GM08714 (cell line): Measurements from ENCODE around the gene KRTCAP2.
A peak's percentile ranks its signal among the peaks of the same experiment; 100 is the strongest.
"Not testable (repeated sequence)": the region's sequence is repeated elsewhere in the genome, so short reads cannot be mapped to it uniquely, and the experiment has no call there.

ENCODE experiments used
- H3K4me3 ChIP-seq: fragments of 200-500 bp; sonication (Bioruptor generic); 2 replicates; pipeline ENCODE4 v1.5.1; 2014; ENCODE audit warnings: mild to moderate bottlenecking, low read length, inconsistent platforms
- ZNF274 ChIP-seq: IDR thresholded peaks from 2 replicates; pipeline ENCODE4 v1.6.1; 2012; ENCODE audit warnings: mild to moderate bottlenecking, low read depth, low read length

KRTCAP2 gene

DNA sequence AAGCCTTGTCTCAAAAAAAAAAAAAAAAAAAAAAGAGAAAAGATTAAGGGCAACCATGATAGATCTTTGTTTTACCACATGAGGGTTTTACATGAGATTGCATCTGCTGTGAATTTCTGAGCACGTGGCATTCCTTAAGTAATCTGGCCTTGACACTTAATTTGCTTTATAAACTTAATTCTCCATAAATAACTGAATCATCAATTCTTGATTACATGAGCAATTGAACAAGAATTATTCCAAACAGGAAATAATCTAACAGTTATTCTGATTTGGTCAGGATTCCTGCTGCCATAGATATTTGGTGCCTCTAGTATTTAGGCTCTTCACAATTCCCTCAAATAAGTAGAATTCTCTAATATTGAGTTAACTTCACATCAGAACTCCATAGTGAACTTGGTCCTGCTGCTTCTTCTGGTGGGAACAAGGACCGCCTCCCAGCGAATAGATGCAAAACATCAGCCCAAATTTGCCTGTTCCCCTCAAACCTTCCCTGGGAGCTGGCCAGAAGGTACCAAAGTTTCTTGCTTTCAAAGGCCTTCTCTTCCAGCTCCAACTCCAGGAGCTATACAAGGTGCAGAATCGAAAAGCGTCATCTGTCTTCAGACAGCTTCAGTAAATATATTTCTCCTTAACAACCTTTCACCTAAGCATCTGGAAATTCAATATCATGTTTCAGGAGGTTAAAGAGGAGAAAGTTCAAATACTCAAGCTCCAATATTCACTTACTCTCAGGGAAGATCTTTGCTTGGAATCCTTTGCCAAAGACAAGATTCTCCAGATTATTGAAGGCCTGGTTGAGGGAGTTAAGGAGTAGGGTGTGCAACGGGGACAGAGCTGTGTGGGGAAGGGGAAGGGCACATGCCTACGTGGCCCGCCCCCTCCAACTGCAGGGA is 1.0 kb downstream of the KRTCAP2 start:
- no peak for TF ChIP-seq ZNF274
- peak overlapping the region; percentile 93 for H3K4me3 ChIP-seq

DNA sequence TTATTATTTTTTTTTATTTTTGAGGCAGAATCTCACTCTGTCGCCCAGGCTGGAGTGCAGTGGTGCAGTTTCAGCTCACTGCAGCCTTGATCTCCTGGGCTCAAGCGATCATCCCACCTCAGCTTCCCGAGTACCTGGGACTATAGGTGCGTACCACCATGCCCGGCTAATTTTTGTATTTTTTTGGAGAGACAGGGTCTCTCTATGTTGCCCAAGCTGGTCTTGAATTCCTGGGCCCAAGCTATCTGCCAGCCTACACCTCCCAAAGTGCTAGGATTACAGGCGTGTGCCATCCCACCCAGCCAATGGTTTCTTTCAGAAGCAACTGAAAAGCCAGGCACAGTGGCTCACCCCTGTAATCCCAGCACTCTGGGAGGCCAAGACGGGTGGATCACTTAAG is 2.3 kb downstream of the KRTCAP2 start:
- no peak for TF ChIP-seq ZNF274
- no peak overlapping the region for H3K4me3 ChIP-seq

DNA sequence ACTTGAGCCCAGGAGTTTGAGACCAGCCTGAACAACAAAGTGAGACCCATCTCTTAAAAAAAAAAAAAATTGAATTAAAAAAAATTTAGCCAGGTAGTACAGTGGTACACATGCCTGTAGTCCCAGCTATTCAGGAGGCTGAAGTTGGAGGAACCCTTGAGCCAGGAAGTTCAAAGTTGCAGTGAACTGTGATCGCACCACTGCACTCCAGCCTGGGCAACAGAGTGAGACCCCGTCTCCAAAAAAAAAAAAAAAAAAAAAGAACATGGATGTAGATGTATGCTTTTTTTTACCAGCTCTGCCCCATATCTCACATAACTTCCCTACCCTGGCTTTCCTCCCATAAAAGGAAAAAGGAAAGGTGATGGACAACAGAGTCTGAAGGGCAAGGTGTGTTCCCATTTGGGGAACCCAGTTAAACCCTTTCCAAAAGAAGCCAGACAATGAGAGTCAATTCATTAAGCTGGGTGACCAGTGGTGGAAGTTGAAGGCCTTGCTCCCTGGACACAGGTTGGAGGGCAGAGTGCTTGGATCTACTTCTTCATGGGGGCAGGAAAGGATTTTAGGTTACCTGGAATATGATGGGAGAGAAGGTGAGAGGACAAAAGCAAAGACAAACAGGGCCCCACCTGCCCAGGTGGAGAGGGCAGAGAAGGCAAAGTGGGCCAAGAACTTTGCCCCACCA is 2.9 kb downstream of the KRTCAP2 start:
- H3K4me3 ChIP-seq, result no peak overlapping the region
- TF ChIP-seq ZNF274, result no peak

DNA sequence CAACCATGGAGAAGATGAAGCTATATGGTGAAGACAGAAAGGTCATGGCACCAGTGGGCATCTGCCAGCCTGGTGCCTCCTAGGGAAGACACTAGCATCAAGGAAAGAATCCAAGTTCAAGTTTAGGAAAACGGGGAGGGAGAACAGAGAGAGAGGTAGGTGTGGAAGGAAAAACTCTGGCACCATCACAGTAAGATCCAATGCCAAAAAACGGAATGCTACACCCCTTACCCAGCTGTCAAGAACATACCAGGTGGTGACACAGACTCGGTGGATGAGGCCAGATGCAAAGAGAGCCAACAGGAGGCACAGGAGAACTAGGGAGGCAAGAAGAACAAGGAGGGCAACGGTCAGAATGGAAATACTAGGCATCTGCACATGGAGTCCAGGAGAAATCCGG is 3.6 kb downstream of the KRTCAP2 start:
- TF ChIP-seq ZNF274, result no peak

DNA sequence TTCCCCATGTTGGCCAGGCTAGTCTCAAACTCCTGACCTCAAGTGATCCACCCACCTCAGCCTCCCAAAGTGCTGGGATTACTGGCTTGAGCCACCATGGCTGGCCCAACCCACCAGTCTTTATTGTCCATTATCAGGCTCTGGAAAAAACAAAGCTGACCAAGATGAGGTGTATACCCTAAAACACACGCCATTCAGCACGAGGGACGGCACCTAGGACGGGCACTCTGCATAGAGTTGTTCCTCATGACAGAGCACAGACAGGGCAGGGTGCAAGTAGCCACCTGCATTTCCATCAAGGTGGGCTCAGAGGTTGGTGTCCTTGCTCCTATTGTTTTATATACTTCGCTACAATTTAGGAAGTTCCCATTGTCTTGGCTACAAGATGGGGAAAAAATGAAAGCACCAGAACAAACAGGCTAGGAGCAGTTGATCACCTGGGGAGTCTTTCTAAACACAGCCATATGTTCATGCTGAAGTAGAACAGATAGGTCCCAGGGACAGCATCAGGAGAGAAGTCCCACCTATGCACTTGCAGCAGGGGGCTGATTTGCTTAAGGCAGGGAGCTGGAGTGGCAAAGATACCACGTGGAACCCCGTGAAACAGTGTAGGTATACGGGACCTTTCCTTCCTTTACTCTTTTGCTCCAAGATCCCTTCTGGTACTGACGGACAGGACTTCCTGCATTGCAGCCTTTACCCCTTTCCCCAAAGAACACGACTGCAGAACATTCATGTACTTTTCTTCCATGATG is 4.5 kb downstream of the KRTCAP2 start:
- H3K4me3 ChIP-seq, result no peak overlapping the region
- no peak for TF ChIP-seq ZNF274

More for the DNA sequence above, 3.6 kb downstream of the KRTCAP2 start:
- no peak overlapping the region for H3K4me3 ChIP-seq

DNA sequence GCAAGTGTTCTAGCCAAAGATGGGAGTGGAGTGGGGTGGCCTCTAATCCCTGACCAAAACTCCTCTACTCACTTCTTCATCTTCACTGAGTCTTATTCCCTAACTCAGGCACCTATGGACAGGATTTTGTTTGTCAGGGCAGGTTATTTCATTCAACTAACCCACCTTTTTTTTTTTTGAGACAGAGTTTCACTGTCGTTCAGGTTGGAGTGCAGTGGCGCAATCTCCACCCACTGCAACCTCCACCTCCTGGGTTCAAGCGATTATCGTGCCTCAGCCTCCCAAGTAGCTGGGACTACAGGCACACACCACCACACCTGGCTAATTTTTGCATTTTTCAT is 5.0 kb downstream of the KRTCAP2 start:
- not testable (repeated sequence) for H3K4me3 ChIP-seq

DNA sequence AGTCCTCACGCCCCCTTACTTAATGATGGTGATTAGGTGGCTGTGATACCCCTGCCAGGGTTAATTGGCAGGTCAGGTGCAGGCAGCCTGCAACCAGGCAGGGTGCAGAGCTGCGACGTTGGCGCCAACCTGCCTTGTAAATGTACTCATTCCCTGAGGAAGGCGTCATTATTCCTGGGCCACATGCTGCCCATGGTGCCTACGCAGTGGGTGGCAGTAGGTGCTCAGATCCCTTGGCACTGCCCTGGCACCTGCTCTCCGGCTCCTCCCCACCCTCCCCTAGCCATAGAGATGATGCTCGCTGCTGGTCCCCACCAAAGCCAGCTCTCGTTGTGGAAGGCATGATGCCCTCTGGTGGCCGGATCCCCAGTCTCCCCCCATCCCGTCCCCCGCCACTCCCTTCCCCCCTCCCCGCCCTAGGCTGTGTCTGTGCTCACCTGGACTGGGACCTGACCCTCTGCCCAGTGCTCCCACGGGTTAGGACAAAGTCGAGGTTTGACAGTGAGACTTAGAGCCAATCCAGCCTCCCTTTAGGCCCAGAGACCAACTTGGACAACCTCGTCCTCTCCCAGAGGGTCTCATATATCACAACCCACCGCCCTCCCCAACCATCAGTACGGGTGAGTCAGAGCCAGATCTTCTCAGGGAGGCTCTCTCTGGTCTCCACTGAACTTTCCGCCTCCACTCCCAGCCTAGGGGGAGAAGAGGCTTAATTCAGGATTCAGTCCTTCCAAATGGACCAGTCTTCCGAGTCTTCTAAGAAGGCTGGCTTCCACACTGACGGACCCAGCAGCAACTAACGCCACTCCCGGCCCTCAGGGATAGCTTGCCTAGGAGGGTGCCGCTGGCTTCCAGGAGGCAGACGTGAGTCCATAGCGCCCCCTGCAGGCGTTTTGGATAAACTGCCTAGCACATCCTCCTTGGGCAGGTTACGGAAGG is 5.7 kb downstream of the KRTCAP2 start:
- no peak for TF ChIP-seq ZNF274
- H3K4me3 ChIP-seq, result no peak overlapping the region

DNA sequence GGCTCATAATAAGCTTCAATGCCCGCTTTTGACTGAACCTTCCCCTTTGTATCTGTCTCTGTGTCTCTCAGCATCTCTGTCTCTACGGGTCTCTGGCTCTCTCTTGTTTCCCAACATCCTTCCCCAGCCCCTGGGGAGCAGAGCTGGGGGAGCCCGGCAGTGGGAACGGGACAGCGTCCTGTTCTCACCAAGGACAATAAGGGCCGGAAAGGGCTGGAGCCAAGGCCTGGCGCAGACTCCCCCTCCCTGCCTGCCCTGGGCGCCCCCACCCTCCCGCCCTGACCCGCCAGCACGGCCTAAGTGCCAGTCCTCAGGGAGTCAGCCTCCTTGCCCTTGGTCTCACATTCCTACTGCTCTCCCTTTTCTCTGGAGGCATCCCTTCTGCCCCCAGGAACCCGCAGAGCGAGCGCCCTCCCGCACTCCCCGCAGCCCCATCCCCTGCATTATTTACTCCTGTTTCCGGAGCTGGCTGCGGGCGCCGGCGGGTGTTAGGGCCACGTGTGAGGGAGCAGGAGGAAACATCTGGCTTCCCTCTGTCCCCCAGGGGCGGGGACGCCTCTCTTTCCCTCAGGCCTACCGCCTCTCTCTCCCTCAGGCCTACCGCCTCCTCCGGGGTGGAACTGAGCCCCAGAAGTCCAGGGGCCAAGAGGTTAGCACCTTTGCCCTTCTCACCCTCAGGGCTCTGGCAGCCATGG is 6.5 kb downstream of the KRTCAP2 start:
- TF ChIP-seq ZNF274, result no peak
- H3K4me3 ChIP-seq, result no peak overlapping the region

DNA sequence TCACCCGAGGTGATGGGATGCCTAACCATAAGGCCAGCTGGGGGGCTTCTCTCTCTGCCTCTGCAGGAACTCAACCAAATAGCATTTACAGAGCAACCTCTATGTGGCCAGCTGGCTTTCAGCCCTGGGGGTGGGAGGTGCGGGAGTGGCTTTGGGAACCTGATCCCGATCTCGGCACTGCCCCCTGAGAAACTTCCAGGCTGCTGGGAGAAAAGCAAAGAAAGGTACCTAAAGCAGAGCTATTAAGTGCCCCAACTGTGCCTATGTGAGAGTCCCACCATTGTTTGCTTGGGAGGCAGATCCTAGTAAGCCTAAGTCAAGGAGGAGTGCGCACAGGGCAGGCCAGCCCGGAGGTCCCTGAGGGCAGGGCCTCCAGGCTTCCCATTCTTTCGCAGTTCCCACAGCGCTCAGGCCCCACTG is 7.0 kb downstream of the KRTCAP2 start:
- H3K4me3 ChIP-seq, result no peak overlapping the region
- TF ChIP-seq ZNF274, result no peak

DNA sequence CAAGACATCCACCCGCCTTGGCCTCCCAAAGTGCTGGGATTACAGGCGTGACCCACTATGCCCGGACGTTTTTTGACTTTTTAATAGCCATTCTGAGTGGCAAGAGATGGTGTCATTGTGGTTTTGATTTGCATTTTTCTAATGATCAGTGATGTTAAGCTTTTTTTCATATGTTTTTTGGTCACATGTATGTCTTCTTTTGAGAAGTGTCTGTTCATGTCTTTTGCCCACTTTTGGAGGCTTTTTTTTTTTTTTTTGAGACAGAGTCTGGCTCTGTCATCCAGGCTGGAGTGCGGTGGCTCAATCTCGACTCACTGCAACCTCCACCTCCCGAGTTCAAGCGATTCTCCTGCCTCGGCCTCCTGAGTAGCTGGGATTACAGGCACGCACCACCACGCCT is 8.5 kb downstream of the KRTCAP2 start:
- not testable (repeated sequence) for H3K4me3 ChIP-seq

DNA sequence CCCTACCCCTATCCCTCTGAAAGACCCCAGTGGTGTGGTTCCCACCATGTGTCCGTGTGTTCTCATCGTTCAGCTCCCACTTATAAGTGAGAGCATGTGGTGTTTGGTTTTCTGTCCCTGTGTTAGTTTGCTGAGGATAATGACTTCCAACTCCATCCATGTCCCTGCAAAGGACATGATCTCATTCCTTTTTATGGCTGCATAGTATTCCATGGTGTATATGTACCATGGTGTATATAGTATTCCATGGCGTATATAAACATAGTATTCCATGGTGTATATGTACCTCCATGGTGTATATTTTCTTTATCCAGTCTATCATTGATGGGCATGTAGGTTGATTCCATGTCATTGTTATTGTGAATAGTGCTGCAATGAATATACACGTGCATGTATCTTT is 9.3 kb downstream of the KRTCAP2 start:
- not testable (repeated sequence) for H3K4me3 ChIP-seq

DNA sequence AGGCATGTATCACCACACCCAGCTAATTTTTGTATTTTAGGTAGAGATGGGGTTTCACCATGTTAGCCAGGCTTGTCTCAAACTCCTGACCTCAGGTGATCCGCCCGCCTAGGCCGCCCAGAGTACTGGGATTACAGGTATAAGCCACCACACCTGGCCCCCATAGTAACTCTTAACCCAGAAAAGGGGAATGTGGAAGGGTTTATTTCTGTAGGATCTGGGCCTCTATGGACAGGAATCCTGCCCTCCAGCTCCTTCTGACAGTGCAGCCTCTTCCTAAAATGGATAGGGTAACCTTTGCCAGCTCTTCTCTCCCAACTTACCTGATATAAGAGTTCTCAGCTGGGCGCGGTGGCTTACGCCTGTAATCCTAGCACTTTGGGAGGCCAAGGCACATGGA is 10.5 kb downstream of the KRTCAP2 start:
- H3K4me3 ChIP-seq, result not testable (repeated sequence)

DNA sequence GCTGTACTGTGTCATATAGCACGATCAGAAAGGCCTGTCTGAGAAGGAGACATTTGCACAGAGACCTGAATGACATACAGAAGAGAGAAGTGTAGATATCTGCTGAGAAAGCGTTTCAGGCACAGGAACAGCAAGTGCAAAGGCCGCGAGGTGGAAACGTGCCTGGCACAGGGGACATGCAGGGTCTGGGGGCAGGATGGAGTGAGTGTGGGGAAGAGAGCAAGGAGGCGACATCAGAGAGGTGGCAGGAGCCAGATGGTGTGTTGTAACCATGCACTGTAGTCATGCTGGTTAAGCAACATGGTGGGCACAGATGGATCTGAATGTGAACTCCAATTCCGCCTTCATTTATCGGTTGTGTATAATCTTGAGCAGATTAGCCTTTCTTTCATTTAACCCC is 13.0 kb downstream of the KRTCAP2 start:
- TF ChIP-seq ZNF274, result no peak
- H3K4me3 ChIP-seq, result no peak overlapping the region

DNA sequence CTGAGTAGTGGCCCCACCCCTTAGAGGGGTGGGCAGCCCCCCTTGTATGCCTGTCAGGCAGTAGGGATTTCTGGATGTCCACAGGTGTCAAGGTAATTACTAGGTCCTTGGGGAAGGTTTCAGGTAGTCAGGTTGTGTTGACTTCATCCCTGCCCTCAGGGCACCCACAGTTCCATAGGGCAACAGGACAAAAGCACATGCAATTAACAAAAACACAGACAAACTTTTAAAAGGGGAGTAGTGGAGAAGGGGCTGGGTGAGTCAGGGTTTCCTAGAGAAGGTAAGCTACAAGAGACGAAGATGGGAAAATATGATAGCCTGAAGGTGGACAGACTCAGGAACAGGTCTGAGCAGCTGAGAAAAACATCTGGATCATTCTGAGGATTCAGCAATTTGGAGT is 14.1 kb downstream of the KRTCAP2 start:
- TF ChIP-seq ZNF274, result no peak
- no peak overlapping the region for H3K4me3 ChIP-seq

DNA sequence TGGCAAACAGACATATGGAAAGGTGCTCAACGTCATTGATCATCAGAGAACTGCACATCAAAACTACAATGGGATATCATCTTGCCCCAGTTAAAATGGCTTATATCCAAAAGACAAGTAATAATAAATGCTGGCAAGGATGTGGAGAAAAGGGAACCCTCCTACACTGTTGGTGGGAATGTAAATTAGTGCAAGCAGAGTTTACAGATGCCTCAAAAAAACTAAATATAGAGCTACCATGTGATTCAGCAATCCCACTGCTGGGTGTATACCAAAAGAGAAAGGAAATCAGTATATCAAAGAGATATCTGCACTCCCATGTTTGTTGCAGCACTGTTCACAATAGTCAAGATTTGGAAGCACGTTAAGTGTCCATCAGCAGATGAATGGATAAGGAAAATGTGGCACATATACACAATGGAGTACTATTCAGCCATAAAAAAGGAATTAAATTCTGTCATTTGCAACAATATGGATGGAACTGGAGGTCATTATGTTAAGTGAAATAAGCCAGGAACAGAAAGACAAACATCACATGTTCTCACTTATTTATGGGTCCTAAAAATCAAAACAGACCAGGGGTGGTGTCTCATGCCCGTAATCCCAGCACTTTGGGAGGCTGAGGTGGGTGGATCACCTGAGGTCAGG is 17.0 kb downstream of the KRTCAP2 start:
- H3K4me3 ChIP-seq, result not testable (repeated sequence)
